GM18499 (cell line): ENCODE results near the gene MMP2.
A peak's percentile ranks its signal among the peaks of the same experiment; 100 is the strongest.

Source experiments
- ATAC-seq: cut with Tn5 transposase; IDR thresholded peaks from one replicate; pipeline ENCODE4 v1.9.1; 2021; ENCODE audit warnings: moderate number of reproducible peaks; ENCODE audit not compliant: insufficient read depth, unreplicated experiment

MMP2 gene

DNA sequence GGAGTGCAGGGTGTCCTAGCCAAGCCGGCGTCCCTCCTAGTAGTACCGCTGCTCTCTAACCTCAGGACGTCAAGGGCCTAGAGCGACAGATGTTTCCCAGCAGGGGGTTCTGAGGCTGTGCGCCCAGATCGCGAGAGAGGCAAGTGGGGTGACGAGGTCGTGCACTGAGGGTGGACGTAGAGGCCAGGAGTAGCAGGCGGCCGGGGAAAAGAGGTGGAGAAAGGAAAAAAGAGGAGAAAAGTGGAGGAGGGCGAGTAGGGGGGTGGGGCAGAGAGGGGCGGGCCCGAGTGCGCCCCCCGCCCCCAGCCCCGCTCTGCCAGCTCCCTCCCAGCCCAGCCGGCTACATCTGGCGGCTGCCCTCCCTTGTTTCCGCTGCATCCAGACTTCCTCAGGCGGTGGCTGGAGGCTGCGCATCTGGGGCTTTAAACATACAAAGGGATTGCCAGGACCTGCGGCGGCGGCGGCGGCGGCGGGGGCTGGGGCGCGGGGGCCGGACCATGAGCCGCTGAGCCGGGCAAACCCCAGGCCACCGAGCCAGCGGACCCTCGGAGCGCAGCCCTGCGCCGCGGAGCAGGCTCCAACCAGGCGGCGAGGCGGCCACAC lies at the start of gene MMP2:
Gene MMP2, plus strand, starts transcription at position 372 of the 603 bp plus-strand sequence. CDS start 282 bp downstream, outside the sequence.
- ATAC-seq: no peak

DNA sequence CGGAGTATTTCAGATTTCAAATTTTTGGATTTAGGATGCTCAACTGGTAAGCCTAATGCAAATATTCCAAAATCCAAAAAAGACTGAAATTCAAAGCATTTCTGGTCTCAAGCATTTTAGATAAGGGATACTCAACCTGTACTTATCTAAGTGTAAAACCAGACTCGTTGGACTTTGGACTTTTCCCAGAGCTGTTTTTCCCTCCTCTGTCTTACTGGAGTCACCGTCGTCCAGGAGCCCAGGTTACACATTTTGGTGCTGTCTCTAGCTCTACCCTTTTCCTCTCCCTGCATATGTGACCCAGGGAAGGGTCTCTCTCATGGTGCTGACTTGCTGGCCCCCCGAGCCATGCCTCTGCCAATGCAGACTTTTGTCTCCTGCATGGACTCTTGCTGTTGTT lies 46.0 kb upstream of the MMP2 start:
- ATAC-seq: no peak

DNA sequence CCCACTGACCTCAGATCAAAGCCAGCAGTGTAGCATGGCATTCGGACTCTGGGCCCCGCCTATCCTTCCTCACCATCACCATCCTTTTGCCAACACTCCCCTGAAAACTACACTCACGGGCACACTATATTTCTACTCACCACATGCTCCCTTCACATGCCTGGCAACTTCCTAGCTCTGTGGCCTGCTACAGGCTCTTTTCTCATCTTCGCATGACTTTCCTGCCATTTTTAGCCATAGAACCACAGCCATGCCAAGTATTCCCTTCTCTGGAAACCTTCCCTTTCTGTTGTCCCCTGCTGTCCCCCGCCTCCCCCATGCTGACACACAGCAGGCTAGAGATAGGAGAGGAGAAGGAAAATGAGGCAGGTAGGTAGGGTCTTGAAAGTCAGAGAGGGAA lies 45.5 kb upstream of the MMP2 start:
- ATAC-seq: no peak

DNA sequence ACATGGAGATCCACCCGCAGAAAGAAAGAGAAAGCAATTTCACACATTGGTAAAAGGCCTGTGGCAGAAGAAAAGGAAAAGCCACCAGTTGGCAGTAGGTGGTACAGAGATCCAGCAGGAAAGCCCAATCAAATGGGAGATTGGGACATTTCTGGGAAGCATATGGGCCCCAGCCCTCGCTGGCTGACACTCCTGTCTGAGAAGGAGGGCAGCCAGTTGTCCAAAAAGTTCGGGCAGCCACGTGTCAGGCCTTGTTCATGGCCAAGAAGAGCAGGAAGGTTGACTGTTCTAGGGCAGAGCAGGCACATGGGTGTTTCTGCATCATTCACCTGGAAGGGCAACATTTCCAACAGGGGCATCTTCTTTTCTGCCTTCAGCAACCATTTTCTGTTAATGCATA lies 45.0 kb upstream of the MMP2 start:
- no peak for ATAC-seq

DNA sequence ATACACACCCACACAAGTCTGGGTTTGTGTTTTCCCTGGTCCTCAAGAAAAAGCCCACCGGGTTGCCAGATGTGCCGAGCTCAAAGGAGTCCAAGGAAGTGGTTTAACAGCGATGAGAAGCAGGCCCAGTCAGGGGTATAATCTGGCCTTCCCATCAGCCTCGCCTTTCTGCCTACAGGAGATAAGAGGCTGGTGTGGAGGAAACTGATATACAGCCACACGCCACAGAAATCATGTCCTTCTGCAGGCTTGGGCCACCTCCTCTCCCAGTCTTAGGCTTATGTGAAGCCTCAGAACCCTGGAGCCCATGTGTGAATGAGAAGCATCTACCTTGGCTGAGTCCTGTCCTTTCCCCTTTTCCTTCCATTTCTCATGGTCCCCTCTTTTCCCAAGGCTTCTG lies 43.6 kb upstream of the MMP2 start:
- no peak for ATAC-seq

DNA sequence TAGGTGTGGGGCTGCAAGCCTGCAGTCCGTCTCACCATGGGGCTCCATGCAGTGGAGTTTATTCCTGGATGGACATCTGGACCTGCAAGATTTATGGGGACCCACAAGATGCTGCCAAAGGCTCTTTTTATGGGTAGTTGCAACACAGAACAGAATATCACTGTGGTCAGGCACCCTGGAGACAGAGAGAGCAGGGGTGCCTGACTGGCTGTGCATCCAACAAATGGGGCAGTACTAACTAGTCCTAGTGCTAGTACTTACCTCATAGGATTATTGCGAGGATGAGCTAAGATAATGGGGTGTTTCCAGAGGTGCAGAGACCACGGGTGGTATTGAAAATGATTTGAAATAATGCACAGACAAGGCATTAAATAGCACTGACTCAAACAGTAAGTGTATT lies 42.4 kb upstream of the MMP2 start:
- ATAC-seq: no peak

DNA sequence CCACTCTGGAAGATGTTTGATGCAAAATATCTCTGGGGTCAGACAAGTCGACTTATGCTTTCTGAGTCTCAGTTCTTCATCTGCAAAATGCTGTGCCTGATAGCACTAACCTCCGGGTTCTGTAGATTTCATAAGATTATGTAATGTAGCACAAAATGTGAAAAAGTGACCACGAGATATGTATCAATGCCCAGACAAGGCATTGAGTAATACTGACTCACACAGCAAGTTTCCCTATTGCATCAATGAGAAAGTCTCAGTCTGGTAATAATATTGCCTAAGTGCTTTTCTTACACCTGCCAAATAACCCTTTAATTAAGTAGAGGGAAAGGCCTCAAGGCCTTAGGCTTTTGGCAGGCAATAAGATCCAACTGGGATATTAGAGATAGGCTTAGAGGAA lies 41.4 kb upstream of the MMP2 start:
- no peak for ATAC-seq

DNA sequence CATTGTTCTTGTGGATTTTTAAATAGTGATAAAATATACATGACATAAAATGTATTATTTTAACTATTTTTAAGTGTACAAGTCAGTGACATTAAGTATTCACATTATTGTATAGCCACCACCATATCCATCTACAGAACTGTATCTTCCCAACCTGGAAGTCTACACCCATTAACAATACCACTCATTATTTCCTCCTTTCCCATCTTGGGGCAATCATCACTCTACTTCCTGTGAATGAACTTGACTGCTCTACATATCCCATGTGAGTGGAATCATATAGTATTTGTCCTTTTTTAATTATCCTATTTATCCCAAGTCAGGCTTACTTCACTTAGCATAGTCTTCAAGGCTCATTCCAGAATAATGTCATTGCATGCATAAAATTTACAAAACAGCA lies 40.7 kb upstream of the MMP2 start:
- no peak for ATAC-seq

DNA sequence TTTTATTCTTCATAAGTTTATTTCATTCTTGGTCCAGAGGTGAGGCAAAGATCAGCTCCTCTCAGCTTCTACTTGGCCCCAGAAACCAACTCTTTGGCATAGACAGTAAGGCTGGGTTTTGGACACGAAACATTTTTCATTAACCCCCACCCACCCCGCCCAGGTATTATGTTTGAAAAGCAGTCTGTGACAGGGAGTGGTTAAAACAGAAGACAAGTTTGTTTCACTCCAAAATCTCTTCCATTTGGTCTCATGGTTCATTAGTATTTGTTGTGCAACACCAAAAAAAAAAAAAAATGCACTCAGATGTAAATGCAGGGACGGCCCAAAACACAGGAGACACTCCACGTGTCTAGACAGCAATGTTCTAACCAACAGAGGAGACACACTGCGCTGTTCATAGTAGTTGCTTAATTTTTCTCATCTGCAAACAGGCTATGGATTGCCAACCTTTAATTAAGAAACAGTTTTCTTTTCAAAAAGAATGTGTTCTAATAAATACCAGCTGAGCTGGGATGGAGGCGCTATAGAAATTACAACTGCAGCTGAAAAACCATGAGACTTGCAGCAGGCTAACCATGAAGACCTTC lies 39.8 kb upstream of the MMP2 start:
- no peak for ATAC-seq

- no peak for ATAC-seq
These were observed 35.3 kb upstream of the MMP2 start for GRCh38 chr16:55443434-55444346.

DNA sequence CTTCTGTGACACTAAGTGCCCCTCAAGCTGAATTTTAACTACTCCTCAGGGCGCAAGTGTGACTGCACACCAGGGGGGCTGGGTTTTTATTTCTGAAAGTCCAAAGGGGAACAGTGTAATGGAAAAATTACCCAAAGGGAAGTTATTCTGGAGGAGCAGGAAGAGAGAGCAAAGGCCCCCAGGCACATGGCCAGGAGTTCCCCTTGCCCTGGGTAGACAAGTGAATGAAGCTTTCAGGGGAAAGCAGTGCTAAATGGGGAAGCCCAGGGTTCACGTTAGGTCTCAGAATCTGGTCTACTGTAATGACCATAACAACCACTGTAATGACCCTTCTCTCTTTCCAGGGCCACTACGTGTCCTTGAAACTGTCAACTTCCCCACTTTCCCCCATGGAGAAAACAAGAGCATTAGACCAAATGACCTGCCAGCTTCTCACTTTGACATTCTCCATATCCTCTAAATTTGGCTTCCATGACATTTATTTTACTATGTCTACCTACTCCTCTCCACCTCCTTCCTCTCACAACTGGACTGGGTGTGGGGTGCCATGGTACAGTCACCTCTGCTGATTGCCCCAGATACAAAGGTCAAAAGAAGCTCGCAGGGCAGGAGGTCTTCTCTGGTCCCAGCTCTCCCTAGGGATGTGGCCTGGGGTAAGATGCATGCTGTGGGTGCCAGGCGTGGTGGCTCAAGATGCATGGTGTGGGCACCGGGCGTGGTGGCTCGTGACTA lies 34.1 kb upstream of the MMP2 start:
- ATAC-seq: no peak

DNA sequence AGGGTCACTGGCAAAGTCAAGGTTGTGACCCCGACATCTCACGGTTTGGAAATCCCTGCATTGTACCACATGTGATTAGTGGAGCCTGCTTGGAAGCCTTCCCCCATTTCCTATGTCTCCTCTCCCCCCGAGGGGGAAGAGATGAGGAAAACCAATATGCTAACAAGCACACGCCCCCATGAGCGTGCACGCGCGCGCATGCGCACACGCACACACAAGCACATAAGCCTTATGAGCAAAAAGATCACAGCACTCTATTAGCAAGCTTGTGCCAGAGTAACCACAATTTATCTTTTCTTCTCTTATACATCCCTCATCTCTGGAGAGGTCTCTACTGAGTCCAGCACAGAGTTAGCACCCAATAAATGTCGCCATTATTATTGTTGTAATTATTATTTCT lies 31.8 kb upstream of the MMP2 start:
- ATAC-seq: no peak

DNA sequence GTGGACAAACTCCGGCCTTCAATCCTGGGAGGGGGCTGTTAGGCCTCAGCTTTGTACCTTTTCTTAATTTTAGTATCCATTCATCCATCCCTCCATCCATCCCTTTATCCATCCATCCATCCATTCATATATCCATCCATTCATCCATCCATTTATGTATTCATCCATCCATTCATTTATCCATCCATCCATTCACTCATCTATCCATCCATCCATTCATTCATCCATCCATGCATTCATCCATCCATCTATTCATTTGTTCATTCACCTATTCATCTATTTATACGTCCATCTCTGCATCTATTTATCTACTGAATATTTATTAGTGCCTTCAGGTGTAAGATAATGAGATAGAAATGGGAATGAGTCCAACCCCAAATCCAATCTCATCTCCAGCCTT lies 26.0 kb upstream of the MMP2 start:
- no peak for ATAC-seq

GRCh38 chr16:55453909-55454308 lies 25.1 kb upstream of the MMP2 start:
- ATAC-seq: no peak

DNA sequence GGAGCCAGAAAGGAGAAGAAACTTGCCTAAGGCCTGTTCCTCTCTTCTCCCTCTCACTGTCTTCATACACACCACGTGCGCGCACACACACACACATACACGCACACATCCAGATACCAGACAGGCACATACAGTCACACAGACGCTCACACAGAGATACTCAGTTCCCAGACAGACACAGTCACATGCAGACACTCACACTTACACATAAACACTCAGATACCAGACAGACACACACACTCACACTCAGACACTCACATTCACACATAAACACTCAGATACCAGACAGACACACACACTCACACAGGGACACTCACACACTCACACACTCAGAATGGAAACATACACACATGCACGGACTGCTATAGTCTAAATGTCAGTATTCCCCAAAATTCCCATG lies 24.1 kb upstream of the MMP2 start:
- ATAC-seq: no peak

- no peak for ATAC-seq
These were observed 16.8 kb upstream of the MMP2 start for GRCh38 chr16:55462241-55462640.

GRCh38 chr16:55464375-55464774 lies 14.6 kb upstream of the MMP2 start:
- no peak for ATAC-seq

DNA sequence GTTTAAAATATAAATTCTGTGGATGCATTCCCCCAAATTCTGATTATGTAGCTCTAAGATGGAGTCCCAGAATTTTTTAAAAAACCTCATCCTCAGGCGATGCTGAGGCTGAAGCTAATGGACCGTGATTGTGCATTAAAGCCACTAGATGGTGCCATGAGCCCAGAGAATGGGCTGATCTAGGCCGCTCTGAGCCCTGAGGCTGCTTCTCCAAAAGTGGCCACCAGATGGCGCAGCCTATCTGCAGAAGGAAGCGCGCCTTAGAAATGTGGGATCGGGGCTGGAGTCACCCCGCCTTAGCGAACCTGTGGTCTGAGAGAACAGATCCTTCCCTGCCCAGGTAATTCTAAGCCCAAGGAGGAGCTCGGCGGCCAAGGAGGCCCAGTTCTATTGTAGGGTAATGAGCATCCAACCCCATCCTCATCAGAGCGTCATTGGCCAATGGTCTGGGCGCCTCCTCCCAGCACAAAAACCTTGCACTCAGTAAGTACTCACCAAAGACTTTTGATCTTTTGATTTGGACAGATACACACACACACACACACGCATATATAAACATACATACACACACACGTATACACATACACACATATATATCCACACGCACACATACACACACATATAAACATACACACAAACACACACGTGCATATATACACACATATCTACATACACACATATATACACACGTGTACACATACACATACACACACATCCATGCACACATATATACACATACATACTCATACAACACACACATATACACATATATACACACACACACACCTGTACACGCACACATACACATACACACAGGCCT lies 13.7 kb upstream of the MMP2 start:
- peak; percentile 90 for ATAC-seq

DNA sequence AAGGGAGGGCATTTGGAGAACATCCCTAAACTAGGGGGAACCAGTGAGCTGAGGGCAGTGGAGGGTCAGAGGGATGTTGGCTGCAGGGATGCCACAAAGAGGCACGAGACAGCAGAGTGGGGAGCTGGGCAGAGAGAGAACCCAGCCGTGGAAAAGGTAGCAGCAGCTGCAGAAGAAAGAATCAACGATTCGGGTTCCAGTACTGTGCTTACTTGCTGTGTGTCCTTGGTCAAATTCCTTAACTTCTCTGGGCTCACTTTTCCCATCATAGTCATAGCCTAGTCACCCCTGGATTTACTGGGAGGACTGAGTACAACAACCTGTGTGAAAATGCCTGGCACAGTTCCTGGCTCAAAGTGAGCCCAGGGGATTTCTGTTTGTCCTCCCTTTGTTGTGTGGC lies 12.8 kb upstream of the MMP2 start:
- ATAC-seq: no peak

DNA sequence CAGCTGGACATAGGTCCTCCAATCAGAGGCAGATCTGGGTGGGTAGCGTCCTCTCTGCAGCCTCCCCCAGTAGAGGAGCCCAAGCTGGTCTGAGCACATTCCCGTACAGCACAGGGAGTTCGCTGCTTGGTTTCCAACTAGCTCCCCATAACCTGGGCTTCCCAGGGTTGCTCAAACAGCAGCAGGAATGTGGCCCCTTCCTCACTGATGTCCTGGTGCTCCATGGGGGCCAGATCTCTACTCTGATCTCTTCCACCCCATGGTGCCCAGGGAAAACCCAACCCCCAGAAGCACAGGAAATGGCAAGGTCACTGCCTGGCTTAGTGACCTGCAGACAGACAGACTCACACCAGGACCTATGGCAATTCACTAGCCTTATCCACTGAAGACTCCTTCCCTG lies 11.1 kb upstream of the MMP2 start:
- ATAC-seq: no peak
